MG63 (cell line): ENCODE data around the gene STAT5A. TPM values are rescaled to one million over a fixed set of nuclear protein-coding genes. Genes with fewer than 3 reads are reported as not detected.
"Not testable (repeated sequence)": the region's sequence is repeated elsewhere in the genome, so short reads cannot be mapped to it uniquely, and the experiment has no call there.

Experiments used
- DNase-seq: peaks from one replicate; pipeline ENCODE4 v3.0.0-alpha.2; 2020
- H3K27me3 ChIP-seq: fragments of 250-450 bp; sonication (Bioruptor Pico); 2 replicates; pipeline ENCODE4 v1.5.1; 2020; ENCODE audit warnings: mild to moderate bottlenecking, moderate library complexity
- H3K36me3 ChIP-seq: fragments of 250-450 bp; sonication (Bioruptor Pico); 2 replicates; pipeline ENCODE4 v1.5.1; 2020; ENCODE audit warnings: mild to moderate bottlenecking, moderate library complexity
- H3K4me3 ChIP-seq: fragments of 250-450 bp; sonication (Bioruptor Pico); 2 replicates; pipeline ENCODE4 v1.5.1; 2020; ENCODE audit warnings: mild to moderate bottlenecking, moderate library complexity
- H3K9me3 ChIP-seq: fragments of 250-450 bp; sonication (Bioruptor Pico); 2 replicates; pipeline ENCODE4 v1.5.1; 2020; ENCODE audit warnings: mild to moderate bottlenecking, moderate library complexity
- total RNA-seq: library from RNA; depleted of rRNA; stranded (reverse); fragments of >200 nt; shearing (Covaris generic); gene quantifications from 2 replicates; pipeline ENCODE4 v1.2.3, GENCODE V29; 2014; ENCODE audit warnings: low replicate concordance; rRNA removed

STAT5A gene
- 4.6 and 23.0 TPM in 2 replicates for total RNA-seq

GRCh38 chr17:42287977-42288802 is at the start of gene STAT5A:
STAT5A (plus strand) TSS chr17:42288498; CDS start chr17:42289412, 914 bp downstream.
- Histone ChIP-seq H3K27me3 (no peaks in the 10 kb centered on the region), H3K9me3 (no peaks in the 10 kb centered on the region), H3K4me3 (peak within 1 kb of the TSS; percentile 51), H3K36me3 (no peaks in the 10 kb centered on the region)
- peak; percentile 84 for DNase-seq

GRCh38 chr17:42239576-42239975 is 48.7 kb upstream of the STAT5A start:
- not testable (repeated sequence) for H3K27me3 ChIP-seq

DNA sequence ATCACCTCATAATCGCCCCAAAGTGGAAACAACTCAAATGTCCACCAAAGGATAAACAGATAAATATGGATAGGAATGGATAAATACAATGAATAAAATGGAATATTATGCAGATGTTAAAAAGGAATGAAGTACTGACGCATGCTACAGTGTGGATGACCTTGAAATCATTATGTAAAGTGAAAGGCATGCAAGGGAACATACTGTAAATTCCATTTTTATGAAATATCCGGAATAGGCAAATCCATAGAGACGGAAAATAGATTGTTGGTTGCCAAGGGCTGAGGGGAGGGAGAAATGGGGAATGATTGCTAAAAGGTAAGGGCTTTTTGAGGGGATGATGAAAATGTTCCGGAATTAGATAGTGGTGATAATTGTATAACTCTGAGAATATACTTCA is 48.1 kb upstream of the STAT5A start:
- H3K9me3 ChIP-seq = no peaks in the 10 kb centered on the region
- no peak for DNase-seq
- no peak overlapping the region for H3K4me3 ChIP-seq
- no peaks in the 10 kb centered on the region for H3K27me3 ChIP-seq
- no peaks in the 10 kb centered on the region; the same call in 1 of the 2 replicates for H3K36me3 ChIP-seq

More at GRCh38 chr17:42239576-42239975, 48.7 kb upstream of the STAT5A start:
- not testable (repeated sequence) for DNase-seq, H3K4me3 ChIP-seq, H3K36me3 ChIP-seq, H3K9me3 ChIP-seq

DNA sequence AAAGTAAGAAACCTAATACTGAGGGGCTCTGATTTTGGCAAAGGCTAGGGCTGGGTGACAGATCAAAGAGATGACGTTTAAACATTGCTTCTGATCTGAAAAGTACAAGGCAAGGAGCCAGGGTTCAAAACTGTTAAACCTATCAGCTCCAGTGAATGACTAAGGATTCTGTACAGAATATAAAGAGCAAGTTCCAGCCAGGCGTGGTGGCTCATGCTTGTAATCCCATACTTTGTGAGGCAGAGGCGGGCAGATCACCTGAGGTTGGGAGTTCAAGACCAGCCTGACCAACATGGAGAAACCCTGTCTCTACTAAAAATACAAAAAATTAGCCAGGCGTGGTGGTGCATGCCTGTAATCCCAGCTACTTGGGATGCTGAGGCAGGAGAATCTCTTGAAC is 47.4 kb upstream of the STAT5A start:
- not testable (repeated sequence) for H3K9me3 ChIP-seq, H3K36me3 ChIP-seq, DNase-seq, H3K4me3 ChIP-seq, H3K27me3 ChIP-seq

DNA sequence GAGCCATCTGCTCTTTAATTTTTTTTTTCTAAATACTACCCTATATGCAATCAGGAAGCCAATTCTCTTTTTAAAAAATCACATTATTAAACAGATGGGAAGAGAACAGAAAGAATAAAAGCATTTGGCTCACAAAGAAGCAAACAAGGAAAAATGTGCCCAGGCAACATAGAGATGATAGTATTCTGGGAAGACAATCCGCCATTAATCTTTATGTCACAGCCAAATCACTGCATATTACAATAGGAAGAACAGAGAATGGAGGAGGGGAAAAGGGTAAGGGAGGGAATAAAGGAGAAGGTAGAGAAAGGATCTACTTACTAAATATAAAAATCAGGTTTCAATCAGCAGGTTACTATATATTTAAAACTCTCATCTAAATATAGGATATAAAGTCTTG is 46.4 kb upstream of the STAT5A start:
- no peak for DNase-seq
- H3K27me3 ChIP-seq = no peaks in the 10 kb centered on the region
- H3K4me3 ChIP-seq = no peak overlapping the region
- H3K9me3 ChIP-seq = no peaks in the 10 kb centered on the region
- H3K36me3 ChIP-seq = no peaks in the 10 kb centered on the region; the same call in 1 of the 2 replicates

DNA sequence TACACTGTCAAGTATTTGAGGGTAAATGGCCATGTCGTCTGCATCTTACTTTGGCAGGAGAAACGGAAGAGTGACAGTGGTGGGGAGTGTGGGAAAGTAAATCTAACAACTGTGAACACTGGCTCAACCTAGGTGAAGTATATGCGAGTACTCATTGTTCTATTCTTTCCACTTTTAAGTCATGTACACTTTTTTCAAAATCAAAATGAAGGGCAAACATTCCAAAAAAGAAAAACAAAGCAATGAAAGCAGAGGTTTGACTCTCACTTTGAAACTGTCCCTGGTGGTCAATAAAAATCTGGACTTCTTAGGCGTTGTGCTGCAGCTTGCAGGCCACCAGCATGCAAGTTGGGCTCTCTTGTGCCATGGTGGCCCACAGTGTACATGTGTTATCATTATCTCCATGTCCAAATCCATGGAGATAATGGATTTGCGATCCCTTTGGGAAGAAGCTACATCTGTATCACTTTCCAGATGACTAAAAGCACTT is 44.8 kb upstream of the STAT5A start:
- H3K36me3 ChIP-seq = no peaks in the 10 kb centered on the region; the same call in 1 of the 2 replicates
- no peak for DNase-seq

GRCh38 chr17:42244116-42244515 is 44.2 kb upstream of the STAT5A start:
- H3K27me3 ChIP-seq, H3K36me3 ChIP-seq, DNase-seq, H3K9me3 ChIP-seq, H3K4me3 ChIP-seq: not testable (repeated sequence)

More for the DNA sequence above, 44.8 kb upstream of the STAT5A start:
- Histone ChIP-seq H3K9me3 (peaks cover 5% of the 10 kb centered on the region; the same call in 1 of the 2 replicates), H3K27me3 (no peaks in the 10 kb centered on the region), H3K4me3 (no peak overlapping the region)

DNA sequence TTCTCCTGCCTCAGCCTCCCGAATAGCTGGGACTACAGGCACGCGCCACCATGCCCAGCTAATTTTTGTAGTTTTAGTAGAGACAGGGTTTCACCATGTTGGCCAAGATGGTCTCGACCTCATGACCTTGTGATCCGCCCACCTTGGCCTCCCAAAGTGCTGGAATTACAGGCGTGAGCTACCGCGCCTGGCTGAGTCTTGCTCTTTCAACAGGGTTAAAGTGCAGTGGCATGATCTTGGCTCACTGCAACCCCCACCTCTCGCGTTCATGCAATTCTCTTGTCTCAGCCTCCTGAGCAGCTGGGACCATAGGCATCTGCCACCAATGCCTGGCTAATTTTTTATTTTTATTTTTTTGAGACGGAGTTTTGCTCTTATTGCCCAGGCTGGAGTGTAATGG is 43.1 kb upstream of the STAT5A start:
- H3K27me3 ChIP-seq, H3K4me3 ChIP-seq, H3K36me3 ChIP-seq, DNase-seq, H3K9me3 ChIP-seq: not testable (repeated sequence)

- Histone ChIP-seq H3K36me3 (no peaks in the 10 kb centered on the region), H3K4me3 (no peak overlapping the region), H3K27me3 (no peaks in the 10 kb centered on the region), H3K9me3 (peaks cover 5% of the 10 kb centered on the region; the same call in 1 of the 2 replicates)
- DNase-seq = no peak
Observed at GRCh38 chr17:42246515-42246914, 41.8 kb upstream of the STAT5A start.

DNA sequence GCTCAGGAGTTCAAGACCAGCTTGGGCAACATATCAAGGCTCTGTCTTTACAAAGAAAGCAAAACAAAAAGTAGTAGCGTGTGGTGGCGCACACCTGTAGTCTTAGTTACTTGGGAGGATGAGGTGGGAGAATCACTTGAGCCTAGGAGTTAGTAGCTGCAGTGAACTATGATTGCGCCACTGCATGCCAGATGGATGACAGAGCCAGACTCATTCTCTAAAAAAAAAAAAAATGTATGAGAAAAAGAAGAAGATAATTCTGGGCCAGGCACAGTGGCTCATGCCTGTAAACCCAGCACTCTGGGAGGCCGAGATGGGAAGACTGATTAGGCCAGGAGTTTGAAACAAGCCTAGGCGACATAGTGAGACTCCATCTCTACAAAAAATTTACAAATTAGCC is 40.6 kb upstream of the STAT5A start:
- Histone ChIP-seq H3K27me3 (no peaks in the 10 kb centered on the region), H3K4me3 (no peak overlapping the region), H3K36me3 (no peaks in the 10 kb centered on the region), H3K9me3 (peaks cover 5% of the 10 kb centered on the region; the same call in 1 of the 2 replicates)
- peak; percentile 32 for DNase-seq

DNA sequence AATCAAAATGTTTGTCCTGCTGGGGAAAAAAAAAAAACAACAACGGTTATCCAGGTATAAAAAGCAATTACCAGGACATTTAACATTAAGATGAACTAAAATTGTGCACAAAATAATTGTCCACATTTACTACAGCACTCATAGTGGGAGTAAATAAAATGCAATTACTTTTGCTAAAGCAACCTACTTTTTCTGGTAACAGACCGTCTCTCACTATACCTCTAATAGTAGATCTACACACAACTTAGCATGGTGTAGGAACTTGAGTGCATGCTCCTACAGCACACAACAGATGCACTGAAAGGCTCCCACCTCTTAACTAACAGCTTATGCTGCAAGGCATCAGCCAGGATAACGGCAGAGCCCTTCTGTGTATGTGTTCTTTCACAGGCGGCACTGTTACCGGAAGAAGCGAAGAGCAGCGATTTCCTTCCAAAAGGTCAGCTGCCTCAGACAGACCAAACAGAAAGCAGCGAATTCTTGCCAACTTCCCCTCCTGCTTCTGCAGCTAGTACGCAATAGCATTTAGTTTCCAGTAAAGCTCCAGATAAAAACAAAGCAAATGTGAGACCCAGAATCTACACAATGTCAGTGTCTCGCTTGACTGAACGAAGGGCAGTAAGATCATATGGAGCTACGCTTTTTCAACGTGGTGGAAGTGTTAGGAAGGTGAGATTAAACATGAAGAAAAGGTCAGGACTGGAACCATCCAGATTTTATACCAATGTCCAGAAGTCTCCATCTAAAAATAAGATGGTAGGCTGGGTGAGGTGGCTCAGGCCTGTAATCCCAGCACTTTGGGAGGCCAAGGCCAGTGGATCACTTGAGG is 39.7 kb upstream of the STAT5A start:
- no peaks in the 10 kb centered on the region for H3K27me3 ChIP-seq
- H3K36me3 ChIP-seq = no peaks in the 10 kb centered on the region
- DNase-seq = no peak
- H3K4me3 ChIP-seq = no peak overlapping the region
- peaks cover 5% of the 10 kb centered on the region; the same call in 1 of the 2 replicates for H3K9me3 ChIP-seq

GRCh38 chr17:42249681-42250446 is 38.4 kb upstream of the STAT5A start:
- peaks cover 5% of the 10 kb centered on the region; the same call in 1 of the 2 replicates for H3K9me3 ChIP-seq
- no peak overlapping the region for H3K4me3 ChIP-seq
- H3K36me3 ChIP-seq = no peaks in the 10 kb centered on the region
- no peaks in the 10 kb centered on the region for H3K27me3 ChIP-seq
- DNase-seq = no peak

GRCh38 chr17:42251115-42251514 is 37.2 kb upstream of the STAT5A start:
- no peak overlapping the region for H3K4me3 ChIP-seq
- H3K9me3 ChIP-seq = peaks cover 5% of the 10 kb centered on the region; the same call in 1 of the 2 replicates
- H3K27me3 ChIP-seq = no peaks in the 10 kb centered on the region
- no peaks in the 10 kb centered on the region for H3K36me3 ChIP-seq
- no peak for DNase-seq

GRCh38 chr17:42252597-42253550 is 35.4 kb upstream of the STAT5A start:
- H3K27me3 ChIP-seq = no peaks in the 10 kb centered on the region
- DNase-seq = no peak
- H3K9me3 ChIP-seq = no peaks in the 10 kb centered on the region
- no peak overlapping the region for H3K4me3 ChIP-seq
- H3K36me3 ChIP-seq = no peaks in the 10 kb centered on the region

DNA sequence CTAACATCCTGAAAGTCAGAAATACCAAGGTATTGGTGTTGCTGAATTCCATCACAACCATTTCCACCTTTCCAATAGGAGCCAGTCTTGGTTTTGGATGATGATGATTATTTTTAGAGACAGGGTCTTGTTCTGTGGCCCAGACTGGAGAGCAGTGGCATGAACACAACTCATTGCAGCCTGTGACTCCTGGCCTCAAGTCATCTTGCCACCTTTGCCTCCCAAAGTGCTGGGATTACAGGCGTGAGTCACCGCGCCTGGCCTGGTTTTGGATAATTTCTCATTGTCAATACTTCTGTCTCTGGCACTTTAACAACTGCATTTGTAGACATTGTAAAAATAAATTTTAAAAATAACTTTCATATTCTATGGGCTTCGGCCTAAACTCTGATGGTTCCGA is 34.7 kb upstream of the STAT5A start:
- DNase-seq = peak; percentile 44
- H3K36me3 ChIP-seq = no peaks in the 10 kb centered on the region
- no peaks in the 10 kb centered on the region for H3K27me3 ChIP-seq
- H3K4me3 ChIP-seq = no peak overlapping the region
- H3K9me3 ChIP-seq = no peaks in the 10 kb centered on the region
